HG03064 (cell line): ENCODE data around the gene MARCO.

ENCODE experiments used
- ATAC-seq: cut with Tn5 transposase; IDR thresholded peaks from one replicate; pipeline ENCODE4 v1.9.1; 2021; ENCODE audit warnings: low read depth; ENCODE audit not compliant: unreplicated experiment

Gene MARCO

GRCh38 chr2:118942031-118942430 lies at the start of gene MARCO:
MARCO (plus strand) TSS chr2:118942194; CDS start chr2:118942301, 107 bp downstream.
- ATAC-seq = no peak

GRCh38 chr2:118893100-118893499 lies 48.9 kb upstream of the MARCO start:
- ATAC-seq = no peak

- no peak for ATAC-seq
These were observed 39.5 kb upstream of the MARCO start for GRCh38 chr2:118902266-118903028.

GRCh38 chr2:118903029-118903351 lies 39.0 kb upstream of the MARCO start:
- no peak for ATAC-seq

- ATAC-seq = no peak
These were observed 38.2 kb upstream of the MARCO start for GRCh38 chr2:118903551-118904479.

- no peak for ATAC-seq
These were observed 36.8 kb upstream of the MARCO start for GRCh38 chr2:118905206-118905605.

- ATAC-seq = no peak
These were observed 35.8 kb upstream of the MARCO start for GRCh38 chr2:118906186-118906585.

GRCh38 chr2:118907759-118908158 lies 34.2 kb upstream of the MARCO start:
- no peak for ATAC-seq

- no peak for ATAC-seq
These were observed 32.8 kb upstream of the MARCO start for GRCh38 chr2:118909191-118909590.

GRCh38 chr2:118911166-118911856 lies 30.7 kb upstream of the MARCO start:
- ATAC-seq = no peak

GRCh38 chr2:118911936-118912335 lies 30.1 kb upstream of the MARCO start:
- no peak for ATAC-seq

- no peak for ATAC-seq
These were observed 28.7 kb upstream of the MARCO start for GRCh38 chr2:118913131-118913802.

GRCh38 chr2:118913803-118914645 lies 28.0 kb upstream of the MARCO start:
- ATAC-seq = no peak

GRCh38 chr2:118914721-118915453 lies 27.1 kb upstream of the MARCO start:
- ATAC-seq = no peak

- ATAC-seq = no peak
These were observed 24.0 kb upstream of the MARCO start for GRCh38 chr2:118918017-118918416.

GRCh38 chr2:118921646-118922045 lies 20.3 kb upstream of the MARCO start:
- ATAC-seq = no peak

GRCh38 chr2:118922254-118922653 lies 19.7 kb upstream of the MARCO start:
- no peak for ATAC-seq

- ATAC-seq = no peak
These were observed 18.6 kb upstream of the MARCO start for GRCh38 chr2:118923371-118923770.

GRCh38 chr2:118925476-118925875 lies 16.5 kb upstream of the MARCO start:
- no peak for ATAC-seq
